HUES64 (cell line): ENCODE measurements around the gene MICU1.

Source experiments
- H3K27ac ChIP-seq: 2 replicates; pipeline ENCODE4 v1.7.0; 2013; ENCODE audit warnings: low read depth, low read length, inconsistent platforms
- H3K27me3 ChIP-seq: 2 replicates; pipeline ENCODE4 v1.6.1; 2013; ENCODE audit warnings: mild to moderate bottlenecking, low read length; ENCODE audit not compliant: insufficient read depth
- H3K36me3 ChIP-seq: 2 replicates; pipeline ENCODE4 v1.6.1; 2013; ENCODE audit warnings: mild to moderate bottlenecking, low read length; ENCODE audit not compliant: insufficient read depth
- H3K4me1 ChIP-seq: 2 replicates; pipeline ENCODE4 v1.6.1; 2013; ENCODE audit warnings: mild to moderate bottlenecking, low read length, moderate library complexity; ENCODE audit not compliant: insufficient read depth
- H3K4me3 ChIP-seq: 2 replicates; pipeline ENCODE4 v1.5.1; 2013; ENCODE audit warnings: mild to moderate bottlenecking, low read length, moderate library complexity
- H3K9ac ChIP-seq: 2 replicates; pipeline ENCODE4 v1.6.1; 2013; ENCODE audit warnings: mild to moderate bottlenecking, low read depth, low read length
- H3K9me3 ChIP-seq: 2 replicates; pipeline ENCODE4 v1.6.1; 2013; ENCODE audit warnings: low read depth, low read length; ENCODE audit not compliant: insufficient read depth
- WGBS: fragments of 150-250, 120-280 bp; methylation state at CpG from one replicate; pipeline ENCODE4 v1.1.7; 2013; ENCODE audit warnings: missing lambda C conversion rate; 5-methylcytosine and 5-hydroxymethylcytosine counted together

The MICU1 gene

DNA sequence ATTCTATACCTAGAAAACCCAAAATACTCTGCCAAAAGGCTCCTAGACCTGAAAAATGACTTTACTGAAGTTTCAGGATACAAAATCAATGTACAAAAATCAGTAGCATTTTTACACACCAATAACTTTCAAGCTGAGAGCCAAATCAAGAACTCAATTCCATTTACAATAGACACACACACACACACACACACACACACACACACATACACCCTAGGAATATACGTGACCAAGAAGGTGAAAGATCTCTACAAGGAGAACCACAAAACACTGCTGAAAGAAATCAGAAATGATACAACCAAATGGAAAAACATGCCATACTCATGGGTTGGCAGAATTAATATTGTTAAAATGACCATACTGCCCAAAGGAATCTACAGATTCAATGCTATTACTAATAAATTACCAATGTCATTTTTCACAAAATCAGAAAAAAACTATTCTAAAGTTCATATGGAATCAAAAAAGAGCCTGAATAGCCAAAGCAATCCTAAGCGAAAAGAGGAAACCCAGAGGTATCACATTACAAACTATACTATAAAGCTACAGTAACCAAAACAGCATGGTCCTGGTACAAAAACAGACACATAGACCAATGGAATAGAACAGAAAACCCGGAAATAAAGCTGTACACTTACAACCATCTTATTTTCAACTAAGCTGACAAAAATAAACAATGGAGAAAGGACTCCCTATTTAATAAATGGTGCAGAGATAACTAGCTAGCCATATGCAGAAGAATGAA, 122.0 kb downstream of the MICU1 start:
- Histone ChIP-seq H3K36me3 (no peaks in the 10 kb centered on the region), H3K4me3 (no peak overlapping the region), H3K9me3 (0 out of 2 replicates have a peak, but pooled peaks cover 5% of the 10 kb centered on the region), H3K27ac (no peak overlapping the region), H3K9ac (no peak overlapping the region), H3K4me1 (no peaks in the 10 kb centered on the region), H3K27me3 (no peaks in the 10 kb centered on the region)
- 90% methylated on average over 3 of the region's 3 CpGs for WGBS

GRCh38 chr10:72503241-72503640, 122.6 kb downstream of the MICU1 start:
- Histone ChIP-seq H3K27me3 (no peaks in the 10 kb centered on the region), H3K4me1 (no peaks in the 10 kb centered on the region), H3K27ac (no peak overlapping the region), H3K9ac (no peak overlapping the region), H3K9me3 (0 out of 2 replicates have a peak, but pooled peaks cover 5% of the 10 kb centered on the region), H3K36me3 (no peaks in the 10 kb centered on the region), H3K4me3 (no peak overlapping the region)
- 90% methylated on average over 1 of the region's 1 CpG for WGBS

DNA sequence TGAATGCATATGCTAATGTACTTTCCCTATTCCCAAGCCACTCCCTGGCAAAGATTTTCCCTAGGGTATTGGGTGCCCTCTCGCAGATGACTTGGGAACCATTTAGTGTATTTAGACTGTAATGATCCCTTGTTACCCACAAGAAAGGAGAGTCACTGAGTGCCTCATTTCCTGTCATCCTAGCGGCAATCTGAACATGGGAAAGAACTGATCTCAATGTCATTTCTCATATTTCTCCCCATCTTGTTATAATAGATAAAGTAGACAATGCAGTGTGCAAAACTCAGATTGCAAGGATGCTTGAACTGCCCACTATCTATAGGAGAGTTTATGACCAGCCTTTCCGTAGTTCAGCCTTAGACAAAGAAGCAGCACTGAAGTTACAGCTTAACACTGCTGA, 123.3 kb downstream of the MICU1 start:
- H3K4me1 ChIP-seq, result no peaks in the 10 kb centered on the region
- no peak overlapping the region for H3K4me3 ChIP-seq
- no peak overlapping the region for H3K27ac ChIP-seq
- H3K27me3 ChIP-seq, result no peaks in the 10 kb centered on the region
- H3K9ac ChIP-seq, result no peak overlapping the region
- WGBS, result 96% methylated on average over 3 of the region's 3 CpGs
- H3K36me3 ChIP-seq, result no peaks in the 10 kb centered on the region
- 0 out of 2 replicates have a peak, but pooled peaks cover 5% of the 10 kb centered on the region for H3K9me3 ChIP-seq

DNA sequence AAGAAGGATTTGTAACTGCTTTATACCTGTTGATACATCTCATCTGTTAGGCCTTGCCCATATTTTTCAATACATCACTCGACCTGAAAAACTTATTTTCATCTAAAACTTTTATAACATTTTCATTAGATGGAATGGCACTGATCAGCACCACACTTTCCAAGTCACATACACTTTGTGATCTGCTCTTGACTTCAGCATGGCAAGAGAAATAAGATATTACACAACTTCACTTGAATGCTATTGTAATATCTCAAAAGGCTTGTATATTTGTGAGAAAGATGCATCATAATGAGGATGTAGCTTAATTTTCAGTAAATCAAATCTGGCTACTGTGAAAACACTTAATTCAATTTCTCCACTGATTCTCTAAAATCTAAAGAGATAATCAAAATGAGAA, 126.2 kb downstream of the MICU1 start:
- no peaks in the 10 kb centered on the region for H3K36me3 ChIP-seq
- no peaks in the 10 kb centered on the region for H3K4me1 ChIP-seq
- 74% methylated on average over 1 of the region's 1 CpG for WGBS
- no peaks in the 10 kb centered on the region for H3K9me3 ChIP-seq
- no peak overlapping the region for H3K4me3 ChIP-seq
- H3K9ac ChIP-seq, result no peak overlapping the region
- H3K27ac ChIP-seq, result no peak overlapping the region
- H3K27me3 ChIP-seq, result no peaks in the 10 kb centered on the region

GRCh38 chr10:72490951-72491350, 134.9 kb downstream of the MICU1 start:
- no peaks in the 10 kb centered on the region for H3K4me1 ChIP-seq
- no peak overlapping the region for H3K9ac ChIP-seq
- 68% methylated on average over 4 of the region's 4 CpGs for WGBS
- H3K27ac ChIP-seq, result no peak overlapping the region
- no peak overlapping the region for H3K4me3 ChIP-seq
- H3K36me3 ChIP-seq, result no peaks in the 10 kb centered on the region
- H3K27me3 ChIP-seq, result no peaks in the 10 kb centered on the region
- no peaks in the 10 kb centered on the region for H3K9me3 ChIP-seq

DNA sequence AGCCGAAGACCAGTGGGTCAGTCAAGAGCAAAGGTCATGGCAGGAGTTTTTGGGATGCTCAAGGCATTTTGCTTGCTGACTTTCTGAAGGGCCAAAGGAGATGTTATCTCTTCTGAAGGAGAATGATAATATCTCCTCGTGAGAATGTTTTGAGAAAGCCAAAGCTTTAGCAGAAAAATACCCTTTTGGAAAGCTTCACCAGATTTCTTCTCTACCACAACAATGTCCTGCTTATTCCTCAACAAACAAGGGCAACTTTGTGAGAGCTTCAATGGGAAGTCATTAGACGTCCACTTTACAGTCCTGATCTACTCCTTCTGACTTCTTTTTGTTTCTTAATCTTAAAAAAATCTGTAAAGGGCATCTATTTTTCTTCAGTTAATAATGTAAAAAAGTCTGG, 138.4 kb downstream of the MICU1 start:
- Histone ChIP-seq H3K9ac (no peak overlapping the region), H3K36me3 (0 out of 2 replicates have a peak, but pooled peaks cover 2% of the 10 kb centered on the region), H3K4me1 (no peaks in the 10 kb centered on the region), H3K27ac (no peak overlapping the region), H3K9me3 (no peaks in the 10 kb centered on the region), H3K4me3 (no peak overlapping the region), H3K27me3 (no peaks in the 10 kb centered on the region)
- 98% methylated on average over 3 of the region's 3 CpGs for WGBS

DNA sequence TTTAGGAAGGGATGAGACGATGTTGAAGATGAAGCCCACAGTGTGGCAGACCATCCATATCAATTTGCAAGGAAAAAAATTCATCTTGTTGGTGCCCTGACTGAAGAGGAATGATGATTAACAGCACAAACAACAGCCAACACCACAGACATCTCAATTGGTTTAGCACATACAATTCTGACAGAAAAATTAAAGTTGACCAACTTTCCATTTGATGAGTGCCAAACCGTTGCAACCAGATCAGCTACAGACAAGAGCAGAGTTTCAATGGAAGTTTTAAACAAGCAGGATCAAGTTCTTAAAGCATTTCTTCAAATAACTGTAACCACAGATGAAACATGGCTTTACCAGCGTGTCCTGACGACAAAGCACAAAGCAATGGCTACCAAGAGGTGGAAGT, 138.8 kb downstream of the MICU1 start:
- Histone ChIP-seq H3K9ac (no peak overlapping the region), H3K9me3 (no peaks in the 10 kb centered on the region), H3K27me3 (no peaks in the 10 kb centered on the region), H3K4me1 (no peaks in the 10 kb centered on the region), H3K36me3 (0 out of 2 replicates have a peak, but pooled peaks cover 2% of the 10 kb centered on the region), H3K27ac (no peak overlapping the region), H3K4me3 (no peak overlapping the region)
- WGBS, result 96% methylated on average over 4 of the region's 4 CpGs

DNA sequence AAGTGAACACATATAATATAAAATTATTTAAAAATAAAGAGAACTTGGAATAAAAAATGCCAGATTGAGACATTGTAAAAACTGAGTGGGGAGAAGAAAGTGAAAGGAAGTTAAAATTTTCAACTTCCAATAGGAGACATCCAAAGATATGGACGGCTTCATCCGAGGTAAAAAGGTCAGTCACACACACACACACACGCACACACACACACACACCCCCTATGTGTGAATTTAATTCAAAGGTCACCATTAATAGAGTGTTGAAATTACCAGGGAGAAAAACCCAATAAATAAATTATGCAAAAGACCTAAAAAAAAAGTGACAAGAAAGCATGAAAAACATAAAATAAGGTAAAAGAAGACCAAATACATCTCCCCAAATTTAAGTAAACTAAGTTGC, 140.2 kb downstream of the MICU1 start:
- Histone ChIP-seq H3K27me3 (no peaks in the 10 kb centered on the region), H3K9ac (no peak overlapping the region), H3K4me3 (no peak overlapping the region), H3K4me1 (no peaks in the 10 kb centered on the region), H3K36me3 (0 out of 2 replicates have a peak, but pooled peaks cover 2% of the 10 kb centered on the region), H3K9me3 (no peaks in the 10 kb centered on the region), H3K27ac (no peak overlapping the region)
- 100% methylated on average over 2 of the region's 3 CpGs for WGBS

- H3K9me3 ChIP-seq, result no peaks in the 10 kb centered on the region
- no peak overlapping the region for H3K4me3 ChIP-seq
- WGBS, result 96% methylated on average over 3 of the region's 3 CpGs
- no peaks in the 10 kb centered on the region for H3K27me3 ChIP-seq
- H3K9ac ChIP-seq, result no peak overlapping the region
- no peak overlapping the region for H3K27ac ChIP-seq
- no peaks in the 10 kb centered on the region for H3K4me1 ChIP-seq
- 0 out of 2 replicates have a peak, but pooled peaks cover 2% of the 10 kb centered on the region for H3K36me3 ChIP-seq
Measured at GRCh38 chr10:72484521-72484920, 141.4 kb downstream of the MICU1 start.

DNA sequence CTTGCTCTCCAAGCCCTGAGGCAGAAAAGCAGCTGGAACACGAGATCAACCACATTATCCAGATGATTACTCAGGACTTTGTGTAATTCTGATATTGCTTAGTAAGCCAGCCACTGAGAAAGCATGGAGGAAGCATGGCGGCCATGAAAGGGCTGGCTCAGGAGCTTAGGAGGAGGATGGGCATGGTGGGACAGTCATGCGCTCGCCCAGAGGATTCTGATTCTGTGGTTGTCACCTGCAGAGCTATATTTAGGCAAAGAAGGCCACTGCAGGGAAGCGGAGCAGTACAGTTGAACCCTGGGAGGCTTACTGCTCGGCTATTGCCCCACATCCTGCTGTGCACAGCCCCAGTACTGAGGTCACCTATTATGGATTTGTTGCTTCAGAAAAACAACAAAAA, 142.4 kb downstream of the MICU1 start:
- H3K27me3 ChIP-seq, result no peaks in the 10 kb centered on the region
- H3K27ac ChIP-seq, result no peak overlapping the region
- H3K9ac ChIP-seq, result no peak overlapping the region
- WGBS, result 84% methylated on average over 6 of the region's 6 CpGs
- 0 out of 2 replicates have a peak, but pooled peaks cover 2% of the 10 kb centered on the region for H3K36me3 ChIP-seq
- H3K4me3 ChIP-seq, result no peak overlapping the region
- H3K9me3 ChIP-seq, result no peaks in the 10 kb centered on the region
- H3K4me1 ChIP-seq, result no peaks in the 10 kb centered on the region

GRCh38 chr10:72480861-72481260, 145.0 kb downstream of the MICU1 start:
- Histone ChIP-seq H3K36me3 (peaks cover 11% of the 10 kb centered on the region), H3K4me3 (no peak overlapping the region), H3K27ac (no peak overlapping the region), H3K27me3 (no peaks in the 10 kb centered on the region), H3K9me3 (no peaks in the 10 kb centered on the region), H3K9ac (no peak overlapping the region), H3K4me1 (no peaks in the 10 kb centered on the region)
- 96% methylated on average over 2 of the region's 2 CpGs for WGBS
